Mucosa of rectum (tissue), 2 donors: ENCODE measurements around the gene CLEC3A.

Experiments
- H3K27ac ChIP-seq, 2 donors: one replicate each; pipeline ENCODE4 v1.7.0; 2013; ENCODE audit warnings: inconsistent platforms in 2 of 2, low read depth in 2 of 2, low read length in 2 of 2
- H3K27me3 ChIP-seq, 2 donors: one replicate each; pipeline ENCODE4 v1.7.0; 2013; ENCODE audit warnings: low read length in 2 of 2; ENCODE audit not compliant: control insufficient read depth in 2 of 2, insufficient read depth in 2 of 2
- H3K36me3 ChIP-seq, 2 donors: one replicate each; pipeline ENCODE4 v1.7.0; 2013; ENCODE audit warnings: low read length in 2 of 2; ENCODE audit not compliant: control insufficient read depth in 2 of 2, insufficient read depth in 2 of 2
- H3K4me1 ChIP-seq, 2 donors: one replicate each; pipeline ENCODE4 v1.7.0; 2013; ENCODE audit warnings: low read length in 2 of 2, mild to moderate bottlenecking in 1 of 2; ENCODE audit not compliant: control insufficient read depth in 2 of 2, insufficient read depth in 2 of 2
- H3K4me3 ChIP-seq, 2 donors: one replicate each; pipeline ENCODE4 v1.7.0; 2013; ENCODE audit warnings: low read length in 2 of 2
- H3K9ac ChIP-seq, 2 donors: one replicate each; pipeline ENCODE4 v1.7.0; 2013; ENCODE audit warnings: low read length in 2 of 2, low read depth in 1 of 2, mild to moderate bottlenecking in 1 of 2
- H3K9me3 ChIP-seq, 2 donors: one replicate each; pipeline ENCODE4 v1.7.0; 2013; ENCODE audit warnings: low read length in 2 of 2; ENCODE audit not compliant: control insufficient read depth in 2 of 2
- donor health status: healthy.
- donor health status: Normal muscosa, but diverticular disease.

CLEC3A gene

DNA sequence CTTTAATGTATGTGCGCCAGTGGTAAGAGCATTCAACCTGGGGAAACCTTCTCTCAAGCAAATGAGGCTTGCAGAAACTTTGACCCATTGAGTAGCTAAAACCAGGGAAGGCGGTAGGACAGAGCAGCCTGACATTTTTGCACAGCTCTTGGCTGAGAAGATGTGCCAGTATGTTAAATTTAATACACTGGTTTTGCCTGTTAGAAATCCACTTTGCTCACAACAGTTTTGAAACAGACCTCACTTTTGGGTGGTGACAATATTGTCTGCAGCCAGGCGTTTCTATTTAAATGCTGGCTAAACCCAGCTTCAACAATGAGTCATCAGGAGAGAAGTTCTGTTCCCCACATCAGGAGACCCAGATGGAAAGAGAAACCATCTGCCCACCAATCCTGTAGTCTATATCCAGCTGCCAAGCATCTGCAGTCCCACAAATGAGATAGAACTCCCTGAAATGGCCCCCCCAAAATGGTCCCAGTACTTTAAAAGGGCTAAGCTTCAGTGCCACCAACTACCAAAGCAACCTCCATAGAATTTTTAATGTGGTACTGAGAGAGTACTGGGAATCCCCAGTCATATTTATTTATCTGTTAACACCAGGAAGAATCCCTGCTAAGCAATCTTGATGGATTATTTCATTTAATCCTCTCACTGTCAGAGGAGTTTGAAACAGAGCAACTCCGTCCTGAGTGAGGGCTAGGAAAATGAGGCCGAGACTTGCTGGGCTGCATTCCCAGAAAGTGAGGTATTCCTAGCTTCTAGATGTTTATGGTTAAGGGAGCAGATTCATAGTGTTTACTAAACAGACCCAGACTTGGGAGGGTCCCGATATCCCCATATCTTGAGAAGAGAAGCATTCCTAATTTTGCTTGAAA lies 29.0 kb upstream of the CLEC3A start:
- Histone ChIP-seq H3K27ac (peak overlapping the region; percentile 14 to 56), H3K9me3 (no peaks in the 10 kb centered on the region), H3K27me3 (no peaks in the 10 kb centered on the region), H3K4me3 (no peak overlapping the region), H3K9ac (no peak overlapping the region), H3K4me1 (no peaks in the 10 kb centered on the region), H3K36me3 (no peaks in the 10 kb centered on the region)

DNA sequence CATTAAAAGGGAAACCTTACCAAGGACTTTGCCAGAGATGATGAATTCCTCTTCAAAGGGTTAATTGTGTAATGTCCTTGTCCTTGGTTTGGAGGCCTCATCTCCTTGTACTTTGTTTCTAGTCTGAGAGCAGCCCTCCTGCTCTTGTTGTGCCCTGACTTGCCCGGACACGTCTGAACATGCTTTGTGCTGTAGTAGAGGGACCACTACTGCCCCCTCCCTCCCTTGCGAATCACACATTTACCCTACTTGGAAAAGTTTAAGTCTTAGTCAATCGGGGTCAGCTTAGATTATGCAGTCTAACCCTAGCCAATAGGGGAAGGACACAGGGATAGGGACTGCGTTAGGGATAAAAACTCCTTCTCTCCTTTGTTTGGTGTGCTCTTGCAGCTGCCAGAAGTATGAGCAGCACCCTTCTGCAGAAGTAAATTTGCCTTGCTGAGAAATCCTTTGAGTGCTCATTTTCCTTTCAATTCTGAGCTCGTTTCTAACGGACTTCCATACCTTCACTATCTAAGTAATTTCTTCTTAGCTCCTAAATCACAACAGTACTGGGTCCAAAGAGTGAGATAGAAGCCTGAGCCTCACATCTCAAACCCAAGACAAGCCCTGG lies 26.4 kb upstream of the CLEC3A start:
- Histone ChIP-seq H3K36me3 (no peaks in the 10 kb centered on the region), H3K9me3 (no peaks in the 10 kb centered on the region), H3K4me1 (no peaks in the 10 kb centered on the region), H3K9ac (no peak overlapping the region), H3K27ac (no peak overlapping the region), H3K4me3 (no peak overlapping the region), H3K27me3 (no peaks in the 10 kb centered on the region)

DNA sequence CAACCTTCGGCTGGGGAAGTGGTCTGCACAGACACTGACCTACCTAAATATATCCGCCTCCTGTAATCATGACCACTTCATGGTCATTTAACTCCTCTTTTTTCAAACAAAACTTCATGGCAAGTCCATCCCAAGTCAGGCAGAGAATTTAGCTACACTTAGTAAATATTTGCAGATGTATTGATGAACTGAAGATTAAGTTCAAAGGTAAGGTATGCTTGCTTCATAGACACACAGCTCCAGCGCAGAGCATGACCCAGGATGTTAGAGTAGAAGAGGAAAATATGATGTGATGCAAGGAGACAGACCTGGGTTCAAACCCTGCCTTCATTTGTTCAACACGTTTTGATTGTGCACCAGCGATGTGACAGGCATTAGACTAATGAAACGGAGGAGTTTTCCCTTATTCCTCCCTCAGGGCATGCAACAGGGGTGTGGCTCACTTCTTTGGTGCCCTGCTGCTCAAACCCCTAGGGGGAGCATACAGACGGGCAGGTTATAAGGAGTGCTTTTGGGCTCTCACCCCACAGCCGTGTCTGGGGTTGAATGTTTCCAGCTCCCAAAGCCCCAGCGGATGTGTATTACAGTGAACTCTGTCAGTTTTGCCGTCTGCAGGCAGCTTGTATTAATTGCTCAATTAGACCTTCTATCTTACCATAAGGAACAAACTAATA lies 23.9 kb upstream of the CLEC3A start:
- Histone ChIP-seq H3K4me1 (no peaks in the 10 kb centered on the region), H3K36me3 (no peaks in the 10 kb centered on the region), H3K27ac (no peak overlapping the region), H3K9ac (no peak overlapping the region), H3K9me3 (no peaks in the 10 kb centered on the region), H3K27me3 (no peaks in the 10 kb centered on the region), H3K4me3 (no peak overlapping the region)

DNA sequence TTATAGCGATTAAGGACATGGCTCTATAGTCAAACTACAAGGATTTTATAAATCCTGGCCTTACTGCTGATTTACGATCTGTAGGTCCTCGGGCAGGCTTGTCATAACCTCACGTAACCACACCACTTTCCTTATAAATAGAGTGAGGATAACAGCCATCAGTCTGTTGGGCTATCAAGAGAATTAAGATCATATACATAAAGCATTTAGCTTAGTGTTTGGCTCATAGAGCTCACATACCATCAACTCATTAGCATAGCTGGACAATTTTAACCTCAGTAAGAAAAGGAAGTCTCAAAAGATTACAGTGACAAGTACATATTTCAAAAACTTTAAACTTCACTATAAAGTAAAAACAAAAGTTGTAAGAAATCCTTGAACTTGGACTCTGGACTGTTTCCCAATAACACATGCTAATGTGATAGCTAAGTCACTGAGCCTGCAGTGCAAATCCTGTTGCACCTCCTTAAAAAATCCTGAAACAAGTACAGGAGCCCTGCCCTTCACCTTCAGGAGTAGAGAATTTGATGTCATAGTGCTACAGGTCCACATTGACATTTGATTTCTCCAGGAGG lies 20.8 kb upstream of the CLEC3A start:
- no peaks in the 10 kb centered on the region for H3K27me3 ChIP-seq
- H3K36me3 ChIP-seq = no peaks in the 10 kb centered on the region
- no peak overlapping the region for H3K9ac ChIP-seq
- H3K27ac ChIP-seq = no peak overlapping the region
- H3K9me3 ChIP-seq = no peaks in the 10 kb centered on the region
- no peak overlapping the region for H3K4me3 ChIP-seq
- H3K4me1 ChIP-seq = no peaks in the 10 kb centered on the region

DNA sequence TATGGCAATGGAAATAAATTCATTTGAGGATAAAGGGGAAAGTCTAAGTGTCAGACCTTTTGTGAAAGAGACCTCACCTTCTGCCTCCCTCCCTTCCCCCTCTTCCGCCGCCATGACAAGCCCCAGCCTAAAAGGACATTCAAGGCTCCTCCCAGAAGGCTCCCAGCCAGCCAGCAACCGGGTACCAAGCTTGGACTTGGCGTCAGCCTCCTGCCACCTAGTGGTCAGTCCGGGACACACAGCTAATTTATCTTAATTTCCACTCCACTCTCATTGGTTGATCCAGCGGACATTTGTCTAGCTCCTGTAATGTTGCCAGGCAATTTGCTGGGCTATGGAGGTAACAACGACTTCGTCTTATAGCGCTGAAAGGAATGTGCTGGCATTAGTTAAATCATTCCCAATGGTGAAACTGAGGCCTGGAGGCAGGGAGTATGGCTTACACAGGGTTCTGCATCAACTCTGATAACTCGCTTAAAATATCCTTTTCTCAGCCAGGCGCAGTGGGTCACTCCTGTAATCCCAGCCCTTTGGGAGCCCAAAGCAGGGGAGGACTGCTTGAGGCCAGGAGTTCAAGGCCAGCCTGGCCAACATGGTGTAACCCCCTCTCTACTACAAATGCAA lies 19.3 kb upstream of the CLEC3A start:
- Histone ChIP-seq H3K4me3 (no peak overlapping the region), H3K27me3 (no peaks in the 10 kb centered on the region), H3K9me3 (no peaks in the 10 kb centered on the region), H3K27ac (no peak overlapping the region), H3K9ac (no peak overlapping the region), H3K4me1 (no peaks in the 10 kb centered on the region), H3K36me3 (no peaks in the 10 kb centered on the region)

DNA sequence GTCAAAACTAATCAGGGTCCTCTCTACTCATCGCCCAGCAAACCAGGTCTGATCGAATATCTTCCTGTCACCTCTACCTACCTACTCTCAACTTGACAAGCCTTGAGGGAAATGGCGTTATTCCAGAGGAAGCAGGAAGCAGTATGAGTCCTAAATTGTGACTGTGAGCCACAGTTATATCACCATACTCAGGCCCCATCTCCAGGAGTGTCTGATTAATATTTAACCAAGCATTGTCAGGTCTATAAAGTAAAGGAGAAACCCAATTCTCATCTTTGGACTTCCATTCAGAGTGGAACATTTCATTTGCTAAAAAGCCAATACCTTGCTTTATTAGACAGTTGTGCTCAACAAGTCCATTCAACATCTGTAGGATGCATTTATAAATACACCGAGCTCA lies 17.8 kb upstream of the CLEC3A start:
- Histone ChIP-seq H3K9ac (no peak overlapping the region), H3K27ac (no peak overlapping the region), H3K4me1 (no peaks in the 10 kb centered on the region), H3K36me3 (no peaks in the 10 kb centered on the region), H3K27me3 (no peaks in the 10 kb centered on the region), H3K9me3 (no peaks in the 10 kb centered on the region), H3K4me3 (no peak overlapping the region)

DNA sequence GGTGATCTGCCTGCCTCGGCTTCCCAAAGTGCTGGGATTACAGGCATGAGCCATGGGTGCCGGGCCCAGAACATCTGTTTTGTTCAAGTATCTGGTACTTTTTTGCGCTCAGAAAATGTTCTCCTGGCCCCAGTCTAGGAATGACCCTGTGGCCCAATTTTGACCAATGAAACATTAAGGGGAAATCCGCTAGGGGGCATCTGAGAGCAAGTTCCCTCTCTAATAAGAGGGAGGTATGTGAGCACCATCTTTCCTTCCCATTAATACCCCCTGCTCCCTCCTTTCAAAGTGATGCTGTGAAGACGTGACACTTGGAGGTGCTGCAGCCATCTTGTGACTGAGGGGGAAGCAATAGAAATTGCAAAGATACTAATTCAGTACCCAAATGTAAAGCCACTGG lies 16.5 kb upstream of the CLEC3A start:
- Histone ChIP-seq H3K9ac (no peak overlapping the region), H3K4me1 (no peaks in the 10 kb centered on the region), H3K9me3 (no peaks in the 10 kb centered on the region), H3K27ac (no peak overlapping the region), H3K27me3 (no peaks in the 10 kb centered on the region), H3K36me3 (no peaks in the 10 kb centered on the region), H3K4me3 (no peak overlapping the region)

DNA sequence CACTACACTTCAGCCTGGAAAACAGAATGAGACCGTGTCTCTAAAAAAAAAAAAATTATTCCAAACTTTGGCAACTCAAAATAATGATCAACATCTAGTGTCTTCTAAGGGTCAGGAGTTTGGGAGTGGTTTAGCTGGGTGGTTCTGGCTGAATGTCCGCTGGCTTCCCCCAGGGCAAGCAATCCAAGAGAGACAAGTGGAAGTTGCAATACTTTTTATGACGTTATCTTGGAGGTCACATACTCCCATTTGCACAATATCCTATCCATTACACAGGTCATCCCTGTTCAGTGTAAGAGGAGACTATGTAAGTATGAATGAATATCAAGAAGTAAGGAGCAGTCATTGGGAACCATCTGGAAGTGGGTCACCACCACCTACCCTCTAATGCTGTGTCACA lies 15.2 kb upstream of the CLEC3A start:
- H3K36me3 ChIP-seq = no peaks in the 10 kb centered on the region
- H3K27me3 ChIP-seq = no peaks in the 10 kb centered on the region
- H3K27ac ChIP-seq = no peak overlapping the region
- no peak overlapping the region for H3K9ac ChIP-seq
- no peaks in the 10 kb centered on the region for H3K4me1 ChIP-seq
- H3K4me3 ChIP-seq = no peak overlapping the region
- no peaks in the 10 kb centered on the region for H3K9me3 ChIP-seq

DNA sequence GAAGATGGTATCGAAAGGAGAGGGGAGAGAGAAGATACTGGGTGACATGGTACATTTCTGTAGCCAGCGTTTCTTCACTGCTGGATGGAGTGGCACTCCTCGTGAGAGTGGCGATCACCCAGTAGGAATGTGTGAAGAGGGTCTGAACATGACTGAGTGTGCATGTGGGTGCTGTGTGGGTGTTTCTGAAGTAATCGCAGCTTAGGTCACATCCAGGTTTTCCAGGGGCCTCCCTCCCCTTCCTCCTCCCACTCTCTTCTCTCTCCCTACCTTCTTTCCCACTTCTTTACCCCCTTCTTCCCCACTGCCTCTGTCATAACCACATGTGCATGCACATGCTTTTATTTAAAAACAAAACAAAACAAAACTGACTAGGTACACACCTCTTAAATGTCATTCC lies 1.8 kb downstream of the CLEC3A start:
- Histone ChIP-seq H3K4me3 (no peak overlapping the region), H3K4me1 (no peaks in the 10 kb centered on the region), H3K36me3 (no peaks in the 10 kb centered on the region), H3K9ac (no peak overlapping the region), H3K9me3 (no peaks in the 10 kb centered on the region), H3K27me3 (no peaks in the 10 kb centered on the region), H3K27ac (no peak overlapping the region)

DNA sequence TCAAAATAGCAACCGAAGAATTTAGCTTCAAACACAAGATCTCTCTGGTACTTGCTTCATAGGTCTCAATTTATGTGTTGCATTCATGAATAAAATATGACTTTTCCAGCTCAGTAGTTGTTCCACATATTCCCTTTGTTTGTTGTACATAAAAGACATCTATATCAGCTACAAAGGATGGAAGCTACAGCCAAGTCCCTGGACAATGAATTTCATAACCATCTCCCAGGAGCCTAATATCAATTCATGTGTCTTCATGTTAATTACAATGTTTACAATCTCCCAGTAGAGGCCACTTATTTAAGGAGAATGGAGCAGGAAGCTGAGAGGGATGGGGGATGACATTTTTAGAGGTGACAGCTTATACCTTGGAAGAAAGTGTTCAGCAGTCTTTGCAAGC lies 3.3 kb downstream of the CLEC3A start:
- Histone ChIP-seq H3K27me3 (no peaks in the 10 kb centered on the region), H3K36me3 (no peaks in the 10 kb centered on the region), H3K4me1 (no peaks in the 10 kb centered on the region), H3K27ac (no peak overlapping the region), H3K9me3 (no peaks in the 10 kb centered on the region), H3K4me3 (no peak overlapping the region), H3K9ac (no peak overlapping the region)
